HCT116 (cell line): ENCODE results near the gene SECTM1. TPM values are rescaled to one million over a fixed set of nuclear protein-coding genes. Genes with fewer than 3 reads are reported as not detected.

Experiments
- ATAC-seq: fragments of 200-7000 bp; cut with Tn5 transposase; 2 replicates; pipeline ENCODE4 v1.9.1; 2020; ENCODE audit warnings: mild to moderate bottlenecking, moderate library complexity
- BruUV-seq: library from RNA; stranded (reverse); fragments of 400-500 nt; replicated peaks from 2 replicates; lab custom pipeline; 2021; lab: Mats Ljungman, UMichigan
- CTCF ChIA-PET: fragments of 300-600 bp; sonication (Branson Sonifier 250); formaldehyde crosslinking; loops from one replicate; lab custom pipeline; 2021; ENCODE audit warnings: antibody characterized with exemption; lab: Charles Lee
- POLR2A ChIA-PET: fragments of 300-600, 350-600 bp; sonication (Branson Sonifier 250); formaldehyde crosslinking; loops from one replicate; lab custom pipeline; 2021; ENCODE audit warnings: antibody characterized with exemption; lab: Charles Lee
- RAD21 ChIA-PET, 2 experiments: fragments of 300-600 bp; sonication (Branson Sonifier 250); formaldehyde crosslinking; loops; one replicate each; lab custom pipeline; 2023; ENCODE audit warnings: low total read pairs in 2 of 2; ENCODE audit not compliant: uncharacterized antibody in 2 of 2, unreplicated experiment in 2 of 2, low non-redundant PET in 1 of 2; lab: Charles Lee
- DNase-seq: peaks from one replicate; pipeline ENCODE4 v3.0.0-alpha.2; 2010; ENCODE audit warnings: low read depth, low spot score
- H2AFZ ChIP-seq: fragments of 200-600 bp; shearing (Covaris generic), sonication (generic); 2 replicates; pipeline ENCODE4 v1.6.1; 2017; ENCODE audit warnings: low read depth, mixed run types, mixed read lengths, antibody characterized with exemption, low read length; ENCODE audit not compliant: poor library complexity, severe bottlenecking
- H3K27ac ChIP-seq: 2 replicates; pipeline ENCODE4 v1.5.1; 2012; ENCODE audit warnings: low read depth, low read length
- H3K27me3 ChIP-seq: fragments of 200-600 bp; sonication (generic); 2 replicates; pipeline ENCODE4 v1.6.1; 2016; ENCODE audit warnings: mixed run types, low read length, mixed read lengths; ENCODE audit not compliant: insufficient read depth
- H3K36me3 ChIP-seq, 2 experiments: fragments of 200-500 bp in 1 of 2; fragments of 200-600 bp in 1 of 2; sonication (Bioruptor generic) in 1 of 2; sonication (generic) in 1 of 2; 2 replicates each; pipeline versions ENCODE4 v1.5.1 to v1.6.1; 2014 to 2016; ENCODE audit warnings: low read length in 2 of 2, inconsistent platforms in 1 of 2, mixed read lengths in 1 of 2, mixed run types in 1 of 2; ENCODE audit not compliant: insufficient read depth in 2 of 2, control insufficient read depth in 1 of 2
- H3K4me1 ChIP-seq, 2 experiments: fragments of 200-600 bp in 1 of 2; sonication (generic) in 1 of 2; 2 replicates each; pipeline versions ENCODE4 v1.5.1 to v1.6.1; 2012 to 2017; ENCODE audit warnings: low read length in 2 of 2, inconsistent platforms in 1 of 2, mild to moderate bottlenecking in 1 of 2, mixed read lengths in 1 of 2, mixed run types in 1 of 2, moderate library complexity in 1 of 2; ENCODE audit not compliant: insufficient read depth in 2 of 2, control insufficient read depth in 1 of 2
- H3K4me2 ChIP-seq: fragments of 200-600 bp; sonication (generic); 2 replicates; pipeline ENCODE4 v1.6.1; 2017; ENCODE audit warnings: mixed run types, low read length, mixed read lengths
- H3K4me3 ChIP-seq, 2 experiments: fragments of 200-600 bp in 1 of 2; sonication (generic) in 1 of 2; replicated peaks in 1 of 2; 2 replicates each; pipeline ENCODE4 v1.5.1; 2011 to 2016; ENCODE audit warnings: low read length in 2 of 2, control low read depth in 1 of 2, low read depth in 1 of 2, mild to moderate bottlenecking in 1 of 2, mixed read lengths in 1 of 2, mixed run types in 1 of 2
- H3K79me2 ChIP-seq: fragments of 200-600 bp; sonication (generic); 2 replicates; pipeline ENCODE4 v1.6.1; 2017; ENCODE audit warnings: mild to moderate bottlenecking, mixed run types, low read length, moderate library complexity, mixed read lengths; ENCODE audit not compliant: insufficient read depth
- H3K9ac ChIP-seq: fragments of 200-600 bp; sonication (generic); 2 replicates; pipeline ENCODE4 v1.6.1; 2016; ENCODE audit warnings: low read length, mixed read lengths
- H3K9me2 ChIP-seq: fragments of 200-600 bp; sonication (generic), shearing (Covaris generic); 2 replicates; pipeline ENCODE4 v1.6.1; 2017; ENCODE audit warnings: mixed run types, mild to moderate bottlenecking, moderate library complexity; ENCODE audit not compliant: insufficient read depth
- H3K9me3 ChIP-seq, 2 experiments: fragments of 200-500 bp in 1 of 2; fragments of 200-600 bp in 1 of 2; sonication (Bioruptor generic) in 1 of 2; sonication (generic) in 1 of 2; 2 replicates each; pipeline ENCODE4 v1.6.1; 2014 to 2017; ENCODE audit warnings: low read length in 2 of 2, mixed read lengths in 2 of 2, inconsistent platforms in 1 of 2, low read depth in 1 of 2, mild to moderate bottlenecking in 1 of 2, mixed run types in 1 of 2, moderate library complexity in 1 of 2; ENCODE audit not compliant: control insufficient read depth in 1 of 2, insufficient read depth in 1 of 2
- H4K20me1 ChIP-seq: fragments of 200-600 bp; sonication (generic), shearing (Covaris generic); 2 replicates; pipeline ENCODE4 v1.6.1; 2017; ENCODE audit warnings: mixed run types, mild to moderate bottlenecking, moderate library complexity; ENCODE audit not compliant: insufficient read depth
- ATF3 ChIP-seq: IDR thresholded peaks from 2 replicates; pipeline ENCODE4 v1.6.1; 2012
- CBX3 ChIP-seq: IDR thresholded peaks from 2 replicates; pipeline ENCODE4 v1.6.1; 2012; ENCODE audit warnings: low read depth
- CEBPB ChIP-seq: IDR thresholded peaks from 2 replicates; pipeline ENCODE4 v1.6.1; 2012; ENCODE audit warnings: low read depth
- EGR1 ChIP-seq: IDR thresholded peaks from 2 replicates; pipeline ENCODE4 v1.6.1; 2012; ENCODE audit warnings: low read depth
- ELF1 ChIP-seq: IDR thresholded peaks from 2 replicates; pipeline ENCODE4 v1.6.1; 2012; ENCODE audit warnings: low read depth, borderline replicate concordance
- EZH2phosphoT487 ChIP-seq: fragments of 200-600 bp; IDR thresholded peaks from 2 replicates; pipeline ENCODE4 v1.6.1; 2018; ENCODE audit warnings: antibody characterized with exemption, borderline replicate concordance
- JUND ChIP-seq: IDR thresholded peaks from 2 replicates; pipeline ENCODE4 v1.6.1; 2012
- REST ChIP-seq: IDR thresholded peaks from 2 replicates; pipeline ENCODE4 v1.6.1; 2012; ENCODE audit warnings: low read depth
- SIN3A ChIP-seq: IDR thresholded peaks from 2 replicates; pipeline ENCODE4 v1.6.1; 2012; ENCODE audit warnings: low read depth
- TCF7L2 ChIP-seq: IDR thresholded peaks from 2 replicates; pipeline ENCODE4 v1.7.0; 2011; ENCODE audit warnings: borderline replicate concordance, inconsistent platforms; ENCODE audit not compliant: insufficient read depth, insufficient read length; ENCODE audit errors: extremely low read depth
- YY1 ChIP-seq: IDR thresholded peaks from 2 replicates; pipeline ENCODE4 v1.6.1; 2011; ENCODE audit warnings: low read length, low read depth, moderate library complexity, mild to moderate bottlenecking; ENCODE audit not compliant: insufficient replicate concordance; ENCODE audit errors: extremely low read depth
- intact Hi-C: fragments of 100-400 bp; cut with micrococcal nuclease; formaldehyde crosslinking; loops from 2 replicates; pipeline ENCODE4 v1.10.0; 2022
- total RNA-seq: library from RNA; stranded (reverse); gene quantifications from one replicate; pipeline ENCODE4 v1.2.1, GENCODE V29; 2021; ENCODE audit not compliant: unreplicated experiment

Gene SECTM1
- total RNA-seq, 1 experiment from 2014 or later: 6.8 TPM

GRCh38 chr17:82317394-82318168 lies 16.0 kb downstream of the SECTM1 start, which contains the start of gene CD7 (continued):
- TF ChIP-seq REST: no peak
- TF ChIP-seq, all 23 proteins: peak for 0

- Histone ChIP-seq H3K4me2 (no peak overlapping the region), H4K20me1 (no peaks in the 10 kb centered on the region), H3K4me1 (peaks cover 0 to 5% of the 10 kb centered on the region in 2 experiments; a peak in 1 of 4 replicates), H3K9me3 (peaks cover 0 to 21% of the 10 kb centered on the region in 2 experiments; a peak in 1 of 4 replicates), H3K36me3 (no peaks in the 10 kb centered on the region), H3K79me2 (no peaks in the 10 kb centered on the region), H3K9ac (no peak overlapping the region), H3K4me3 (no peak overlapping the region), H3K27ac (no peak overlapping the region), H2AFZ (no peak overlapping the region), H3K27me3 (no peaks in the 10 kb centered on the region), H3K9me2 (no peaks in the 10 kb centered on the region)
- ChIA-PET CTCF (no interaction called here), POLR2A (interaction anchor here (0.6 kb wide), 1 partner anchor 20 kb away, joined by 3 read pairs; no protein-coding TSS in a partner anchor), RAD21 (no interaction called here)
- ATAC-seq: no peak
- intact Hi-C loops: no loop called here
- no TSS peak for BruUV-seq
- no peak for DNase-seq
- TF ChIP-seq ATF3: no peak
- no peak for TF ChIP-seq EZH2phosphoT487
- no peak for TF ChIP-seq TCF7L2
- no peak for TF ChIP-seq JUND
- no peak for TF ChIP-seq CBX3
- no peak for TF ChIP-seq ELF1
- TF ChIP-seq SIN3A: no peak
- TF ChIP-seq CEBPB: no peak
- no peak for TF ChIP-seq EGR1
- TF ChIP-seq YY1: no peak
Measured at GRCh38 chr17:82316651-82317393, 16.7 kb downstream of the SECTM1 start.
